Pancreas (tissue), 10 donors: Measurements from ENCODE around the gene SPINK2. TPM values are rescaled to one million over a fixed set of nuclear protein-coding genes. Genes with fewer than 3 reads are reported as not detected.
A peak's percentile ranks its signal among the peaks of the same experiment; 100 is the strongest.

Experiments used
- ATAC-seq, 4 donors: fragments of 200-7000 bp; cut with Tn5 transposase; one replicate each; pipeline versions ENCODE4 v1.8.0 to v1.9.1; 2020; ENCODE audit warnings: mild to moderate bottlenecking in 4 of 4, moderate library complexity in 4 of 4
- DNase-seq, 6 donors: peaks; one replicate each; pipeline ENCODE4 v3.0.0-alpha.2; 2020
- FAIRE-seq: peaks from 2 replicates; lab custom pipeline; 2012; peaks lifted over from hg19 to GRCh38; lab: Jason Lieb, UNC
- H3K27ac ChIP-seq, 4 donors: fragments of 200-600 bp; sonication (generic); 1 replicate in 3 of 4; 2 replicates in 1 of 4; pipeline versions ENCODE4 v1.5.0 to v1.8.0; 2020
- H3K27me3 ChIP-seq, 4 donors: fragments of 200-600 bp; one replicate each; pipeline ENCODE4 v1.8.0; 2021
- H3K36me3 ChIP-seq, 3 donors: fragments of 200-600 bp; sonication (generic) in 1 of 3; one replicate each; pipeline versions ENCODE4 v1.5.0 to v1.8.0; 2020 to 2021
- H3K4me1 ChIP-seq, 3 donors: fragments of 200-600 bp; one replicate each; pipeline ENCODE4 v1.8.0; 2021
- H3K4me3 ChIP-seq, 4 donors: fragments of 200-600 bp; sonication (generic) in 2 of 4; one replicate each; pipeline versions ENCODE4 v1.5.0 to v1.8.0; 2020 to 2021
- H3K9me3 ChIP-seq, 4 donors: fragments of 200-600 bp; one replicate each; pipeline ENCODE4 v1.8.0; 2021
- WGBS, 2 donors: extraction: QIAGEN DNeasy Blood & Tissue Kit; methylation state at CpG; one replicate each; pipeline ENCODE4 v1.1.7; 2013; 5-methylcytosine and 5-hydroxymethylcytosine counted together
- intact Hi-C, 3 donors: fragments of 100-400 bp; cut with DNase I; formaldehyde crosslinking; loops; one replicate each; pipeline versions ENCODE4 v1.11.1 to v1.14.2; 2022
- polyA plus RNA-seq, 2 donors: library from polyadenylated mRNA; stranded (reverse); fragments of 200-250 nt; gene quantifications; one replicate each; pipeline ENCODE4 v1.2.3, GENCODE V29; 2013
- total RNA-seq, 6 donors: library from RNA; stranded (reverse); fragmentation: NEBNext Ultra II Directional in 4 of 6; extraction: Animal tissue kit (Norgen Biotek cat#: 25700) in 4 of 6; gene quantifications; one replicate each; pipeline versions ENCODE4 v1.2.1 to v1.2.4, GENCODE V29; 2021 to 2023
- TF ChIP-seq, protein P1 (sequence below), 4 donors: fragments of 200-600 bp; sonication (generic) in 3 of 4; IDR thresholded peaks; one replicate each; pipeline versions ENCODE4 v1.5.0 to v1.8.0; 2021; ENCODE audit warnings: antibody characterized with exemption in 4 of 4
- donor health status: healthy with polysubstance abuse.
- donor health status: DM: no; HTN: no; CAD: no; lungs with moderate emphysema.
- donor health status: DM: no; HTN: no; CAD: no.
- donor health status: control.
- donor health status: control.
- donor health status: Bipolar disorder and iron deficiency.
- donor health status: DM: yes; HTN: yes; CAD: no.
- donor health status: DM: no; HTN: no; CAD: no.
- donor health status: DM: no; HTN: no; CAD: no.
- donor health status: DM: yes; HTN: yes; CAD: no.

SPINK2 gene
- total and polyA plus RNA-seq, 8 donors: 0.49 to 0.63 TPM; not detected in 6

DNA sequence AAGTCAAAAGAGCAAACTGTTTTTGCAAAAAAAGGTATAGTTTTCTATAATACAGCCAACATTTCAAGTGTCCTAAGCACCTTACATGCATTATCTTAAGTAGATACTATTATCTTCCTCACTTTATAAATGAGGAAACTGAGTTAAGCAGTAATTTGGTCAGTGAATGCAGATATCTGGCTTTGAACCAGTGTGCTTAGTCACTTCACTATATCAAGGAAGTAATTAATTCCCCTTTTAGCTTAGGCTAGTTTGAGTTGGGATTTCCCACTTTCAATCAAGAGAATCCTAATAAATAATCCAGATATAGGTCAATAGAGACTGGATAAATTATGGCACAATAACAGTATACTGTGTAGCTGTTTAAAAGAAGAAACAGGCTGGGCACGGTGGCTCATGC lies 14.8 kb downstream of the SPINK2 start:
- no peaks in the 10 kb centered on the region for H3K36me3 ChIP-seq
- FAIRE-seq: no peak
- 72 to 77% methylated on average over 1 of the region's 1 CpG for WGBS, 2 donors
- no peak for DNase-seq
- intact Hi-C loops: no loop called here
- no peak for ATAC-seq
- H3K4me1 ChIP-seq: no peaks in the 10 kb centered on the region
- TF ChIP-seq, protein P1, sequence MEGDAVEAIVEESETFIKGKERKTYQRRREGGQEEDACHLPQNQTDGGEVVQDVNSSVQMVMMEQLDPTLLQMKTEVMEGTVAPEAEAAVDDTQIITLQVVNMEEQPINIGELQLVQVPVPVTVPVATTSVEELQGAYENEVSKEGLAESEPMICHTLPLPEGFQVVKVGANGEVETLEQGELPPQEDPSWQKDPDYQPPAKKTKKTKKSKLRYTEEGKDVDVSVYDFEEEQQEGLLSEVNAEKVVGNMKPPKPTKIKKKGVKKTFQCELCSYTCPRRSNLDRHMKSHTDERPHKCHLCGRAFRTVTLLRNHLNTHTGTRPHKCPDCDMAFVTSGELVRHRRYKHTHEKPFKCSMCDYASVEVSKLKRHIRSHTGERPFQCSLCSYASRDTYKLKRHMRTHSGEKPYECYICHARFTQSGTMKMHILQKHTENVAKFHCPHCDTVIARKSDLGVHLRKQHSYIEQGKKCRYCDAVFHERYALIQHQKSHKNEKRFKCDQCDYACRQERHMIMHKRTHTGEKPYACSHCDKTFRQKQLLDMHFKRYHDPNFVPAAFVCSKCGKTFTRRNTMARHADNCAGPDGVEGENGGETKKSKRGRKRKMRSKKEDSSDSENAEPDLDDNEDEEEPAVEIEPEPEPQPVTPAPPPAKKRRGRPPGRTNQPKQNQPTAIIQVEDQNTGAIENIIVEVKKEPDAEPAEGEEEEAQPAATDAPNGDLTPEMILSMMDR (IDR thresholded peaks at IDR 0.05): no peak
- no peak overlapping the region for H3K4me3 ChIP-seq
- H3K27me3 ChIP-seq: no peaks in the 10 kb centered on the region
- no peak overlapping the region for H3K27ac ChIP-seq
- no peaks in the 10 kb centered on the region for H3K9me3 ChIP-seq

DNA sequence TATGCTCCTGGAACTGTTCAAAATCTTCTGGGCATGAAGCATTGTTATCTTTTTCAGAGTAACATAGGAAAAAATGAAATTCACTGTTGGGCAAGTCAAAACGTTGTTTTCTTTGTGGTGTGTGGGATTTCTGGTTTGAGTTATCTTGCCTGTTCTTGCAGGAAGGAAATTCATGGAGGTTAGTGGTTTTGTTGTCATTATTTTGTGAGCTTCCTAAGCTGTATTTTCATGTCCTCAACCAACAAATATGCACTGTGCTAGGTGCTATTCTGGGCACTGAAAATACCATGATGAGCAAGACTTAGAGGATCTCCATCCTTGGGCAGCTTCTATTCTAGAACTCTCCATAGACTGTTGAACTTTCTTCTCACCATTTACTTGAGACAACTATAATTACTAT lies 16.9 kb downstream of the SPINK2 start:
- FAIRE-seq (no peak), DNase-seq (no peak), ATAC-seq (no peak)
- TF ChIP-seq, protein P1 (IDR thresholded peaks at IDR 0.05): no peak
- H3K9me3 ChIP-seq: no peaks in the 10 kb centered on the region
- no peaks in the 10 kb centered on the region for H3K36me3 ChIP-seq
- H3K27me3 ChIP-seq: no peaks in the 10 kb centered on the region
- no peak overlapping the region for H3K4me3 ChIP-seq
- WGBS, 2 donors: 30 to 58% methylated on average over 1 of the region's 1 CpG
- intact Hi-C loops: no loop called here
- no peak overlapping the region for H3K27ac ChIP-seq
- no peaks in the 10 kb centered on the region for H3K4me1 ChIP-seq

- H3K27ac ChIP-seq: no peak overlapping the region
- no peak for ATAC-seq
- H3K27me3 ChIP-seq: no peaks in the 10 kb centered on the region
- no peaks in the 10 kb centered on the region for H3K36me3 ChIP-seq
- no peaks in the 10 kb centered on the region for H3K9me3 ChIP-seq
- no peaks in the 10 kb centered on the region for H3K4me1 ChIP-seq
- intact Hi-C loops: no loop called here
- DNase-seq: no peak
- H3K4me3 ChIP-seq: no peak overlapping the region
- WGBS, 2 donors: 23 to 27% methylated on average over 2 of the region's 2 CpGs
- FAIRE-seq: no peak
- TF ChIP-seq, protein P1 (IDR thresholded peaks at IDR 0.05): no peak
Measured at GRCh38 chr4:56803471-56803870, 18.0 kb downstream of the SPINK2 start.

GRCh38 chr4:56799824-56800756 lies 21.4 kb downstream of the SPINK2 start:
- no peaks in the 10 kb centered on the region for H3K27me3 ChIP-seq
- 6 to 7% methylated on average over 19 of the region's 19 CpGs for WGBS, 2 donors
- H3K9me3 ChIP-seq: no peaks in the 10 kb centered on the region
- intact Hi-C loops: no loop called here
- peak; percentile 71 for FAIRE-seq
- ATAC-seq: peak; percentile 96 to 100 (median 100)
- H3K36me3 ChIP-seq: no peaks in the 10 kb centered on the region
- H3K4me1 ChIP-seq: no peaks in the 10 kb centered on the region
- peak overlapping the region in 2 of 4 donors; percentile 48 to 52 for H3K27ac ChIP-seq
- peak; percentile 66 to 87 (median 78) for DNase-seq
- TF ChIP-seq, protein P1 (IDR thresholded peaks at IDR 0.05): peak; percentile 39 to 74 (median 70)
- H3K4me3 ChIP-seq: peak overlapping the region; percentile 21 to 58 (median 38)
